MCF 10A (cell line): Measurements from ENCODE around the gene LZTR1. TPM values are rescaled to one million over a fixed set of nuclear protein-coding genes. Genes with fewer than 3 reads are reported as not detected.

Source experiments
- BruUV-seq: library from RNA; stranded (reverse); fragments of 400-500 nt; replicated peaks from 2 replicates; lab custom pipeline; 2021; lab: Mats Ljungman, UMichigan
- CTCF ChIA-PET: fragments of 300-600 bp; sonication (Branson Sonifier 250); formaldehyde crosslinking; extraction: SDS; loops from one replicate; lab custom pipeline; 2021; ENCODE audit warnings: antibody characterized with exemption, inconsistent platforms; lab: Yijun Ruan, JAX
- POLR2A ChIA-PET: fragments of 300-600, 350-650 bp; sonication (Branson Sonifier 250); formaldehyde crosslinking; extraction: SDS; loops from one replicate; lab custom pipeline; 2020; ENCODE audit warnings: antibody characterized with exemption, inconsistent platforms; lab: Yijun Ruan, JAX
- DNase-seq: peaks from one replicate; pipeline ENCODE4 v3.0.0-alpha.2; 2018; ENCODE audit not compliant: unreplicated experiment
- H3K27ac Mint-ChIP-seq: one replicate; pipeline ENCODE4 v1.8.0; 2022; ENCODE audit warnings: mild to moderate bottlenecking, low read depth, mixed read lengths; ENCODE audit not compliant: unreplicated experiment
- H3K27me3 Mint-ChIP-seq: one replicate; pipeline ENCODE4 v1.8.0; 2022; ENCODE audit warnings: mixed read lengths; ENCODE audit not compliant: insufficient read depth, unreplicated experiment
- H3K36me3 Mint-ChIP-seq: one replicate; pipeline ENCODE4 v1.8.0; 2022; ENCODE audit warnings: mild to moderate bottlenecking, moderate library complexity, mixed read lengths; ENCODE audit not compliant: insufficient read depth, unreplicated experiment
- H3K4me1 Mint-ChIP-seq: one replicate; pipeline ENCODE4 v1.8.0; 2022; ENCODE audit warnings: mixed read lengths; ENCODE audit not compliant: insufficient read depth, unreplicated experiment
- H3K4me3 Mint-ChIP-seq: one replicate; pipeline ENCODE4 v1.8.0; 2022; ENCODE audit warnings: mild to moderate bottlenecking, moderate library complexity, mixed read lengths; ENCODE audit not compliant: unreplicated experiment
- H3K9me3 Mint-ChIP-seq: one replicate; pipeline ENCODE4 v1.8.0; 2022; ENCODE audit warnings: mixed read lengths; ENCODE audit not compliant: unreplicated experiment
- CTCF ChIP-seq: fragments of 200-600 bp; IDR thresholded peaks from one replicate; pipeline ENCODE4 v1.8.0; 2022; ENCODE audit warnings: antibody characterized with exemption, mild to moderate bottlenecking; ENCODE audit not compliant: unreplicated experiment
- intact Hi-C: fragments of 100-400 bp; cut with micrococcal nuclease; formaldehyde crosslinking; loops from 2 replicates; pipeline ENCODE4 v1.14.1; 2022
- total RNA-seq: library from RNA; stranded (reverse); gene quantifications from 2 replicates; pipeline ENCODE4 v1.2.3, GENCODE V29; 2022

Gene LZTR1
- total RNA-seq, 1 experiment from 2014 or later: 49.2 TPM

GRCh38 chr22:20957683-20958431 lies 24.2 kb upstream of the LZTR1 start:
- no peak for TF ChIP-seq CTCF
- Mint-ChIP-seq H3K4me1 (peaks cover 15% of the 10 kb centered on the region), H3K4me3 (peak overlapping the region; percentile 71), H3K27ac (no peak overlapping the region), H3K9me3 (no peaks in the 10 kb centered on the region), H3K36me3 (peaks cover 15% of the 10 kb centered on the region), H3K27me3 (no peaks in the 10 kb centered on the region)
- intact Hi-C loops: no loop called here
- ChIA-PET CTCF (interaction anchor here (0.6 to 2.8 kb wide), 7 partner anchors 29 to 607 kb away, joined by 3 to 11 read pairs (median 3); no protein-coding TSS in a partner anchor), POLR2A (interaction anchor here (1.0 to 3.5 kb wide), 5 partner anchors 25 to 151 kb away, joined by 3 to 9 read pairs (median 5); partner anchors contain the start of gene LZTR1)
- DNase-seq: peak; percentile 41
- BruUV-seq: no TSS peak

- Mint-ChIP-seq H3K4me1 (peaks cover 5% of the 10 kb centered on the region), H3K9me3 (no peaks in the 10 kb centered on the region), H3K36me3 (no peaks in the 10 kb centered on the region), H3K27me3 (no peaks in the 10 kb centered on the region), H3K27ac (no peak overlapping the region), H3K4me3 (no peak overlapping the region)
- no peak for DNase-seq
- ChIA-PET CTCF (interaction anchor here (0.6 to 2.8 kb wide), 4 partner anchors 22 to 74 kb away, joined by 3 to 11 read pairs (median 6); partner anchors contain the start of gene LZTR1), POLR2A (interaction anchor here (0.6 to 3.5 kb wide), 6 partner anchors 15 to 81 kb away, joined by 3 to 9 read pairs (median 4); no protein-coding TSS in a partner anchor)
- TF ChIP-seq CTCF: no peak
- intact Hi-C loops: no loop called here
- no TSS peak for BruUV-seq
Observed at GRCh38 chr22:20959578-20960461, 22.3 kb upstream of the LZTR1 start.

GRCh38 chr22:20960609-20961008 lies 21.5 kb upstream of the LZTR1 start:
- no peak for DNase-seq
- H3K9me3 Mint-ChIP-seq: no peaks in the 10 kb centered on the region
- BruUV-seq: no TSS peak
- ChIA-PET POLR2A (interaction anchor here (0.7 to 1.5 kb wide), 4 partner anchors 11 to 34 kb away, joined by 3 to 5 read pairs (median 4); no protein-coding TSS in a partner anchor), CTCF (interaction anchor here (0.7 to 2.8 kb wide), 5 partner anchors 8 to 75 kb away, joined by 3 to 11 read pairs (median 5); partner anchors contain the start of gene LZTR1)
- H3K4me1 Mint-ChIP-seq: peaks cover 5% of the 10 kb centered on the region
- no peak overlapping the region for H3K27ac Mint-ChIP-seq
- no peak for TF ChIP-seq CTCF
- no peaks in the 10 kb centered on the region for H3K27me3 Mint-ChIP-seq
- no peak overlapping the region for H3K4me3 Mint-ChIP-seq
- intact Hi-C loops: loop anchor here (1.0 kb wide), 1 partner anchor 75 kb away; no protein-coding TSS in a partner anchor
- no peaks in the 10 kb centered on the region for H3K36me3 Mint-ChIP-seq
